HG02852 (cell line): ENCODE results near the gene NUDT13.

Experiments
- ATAC-seq: cut with Tn5 transposase; IDR thresholded peaks from one replicate; pipeline ENCODE4 v1.9.1; 2021; ENCODE audit warnings: mild to moderate bottlenecking, moderate library complexity; ENCODE audit not compliant: unreplicated experiment

The NUDT13 gene

GRCh38 chr10:73161079-73161478 is 50.8 kb downstream of the NUDT13 start:
- no peak for ATAC-seq

- ATAC-seq = no peak
These were observed 51.4 kb downstream of the NUDT13 start for GRCh38 chr10:73161662-73162061.

GRCh38 chr10:73163096-73163495 is 52.8 kb downstream of the NUDT13 start:
- no peak for ATAC-seq

GRCh38 chr10:73166972-73167371 is 56.7 kb downstream of the NUDT13 start:
- ATAC-seq = no peak

GRCh38 chr10:73167458-73167782 is 57.2 kb downstream of the NUDT13 start:
- ATAC-seq = no peak

- ATAC-seq = peak; percentile 89
These were observed 57.7 kb downstream of the NUDT13 start, which contains the start of the genes ECD and FAM149B1 for GRCh38 chr10:73167783-73168464. TSS of gene ECD (minus strand) at chr10:73168008. CDS start at chr10:73163937, 4,071 bp downstream. TSS of gene FAM149B1 (plus strand) at chr10:73168119. CDS start at chr10:73168340, 221 bp downstream.

- peak; percentile 19 for ATAC-seq
These were observed 58.2 kb downstream of the NUDT13 start for GRCh38 chr10:73168465-73168803.

- ATAC-seq = no peak
These were observed 59.1 kb downstream of the NUDT13 start for GRCh38 chr10:73169320-73169719.

- no peak for ATAC-seq
These were observed 62.6 kb downstream of the NUDT13 start for GRCh38 chr10:73172867-73173266.

GRCh38 chr10:73174148-73174925 is 64.1 kb downstream of the NUDT13 start:
- ATAC-seq = no peak
